PC-9 (cell line): ENCODE measurements around the gene FAM221B. TPM values are rescaled to one million over a fixed set of nuclear protein-coding genes. Genes with fewer than 3 reads are reported as not detected.

ENCODE experiments used
- BruUV-seq: library from RNA; stranded (reverse); fragments of 400-500 nt; replicated peaks from 2 replicates; lab custom pipeline; 2021; lab: Mats Ljungman, UMichigan
- CTCF ChIA-PET: fragments of 300-600 bp; sonication (Branson Sonifier 250); formaldehyde crosslinking; loops from one replicate; lab custom pipeline; 2022; ENCODE audit warnings: antibody characterized with exemption; lab: Charles Lee
- POLR2A ChIA-PET: fragments of 300-600 bp; sonication (Branson Sonifier 250); formaldehyde crosslinking; loops from one replicate; lab custom pipeline; 2022; ENCODE audit warnings: antibody characterized with exemption; ENCODE audit not compliant: unreplicated experiment; lab: Charles Lee
- DNase-seq, 2 experiments: peaks; one replicate each; pipeline versions ENCODE4 v3.0.0 to v3.0.0-alpha.2; 2015 to 2022; ENCODE audit warnings: mixed read lengths in 1 of 2
- H2AFZ ChIP-seq: fragments of 200-600 bp; sonication (generic); 2 replicates; pipeline ENCODE4 v1.8.1; 2017; ENCODE audit warnings: antibody characterized with exemption
- H3F3A ChIP-seq: fragments of 200-600 bp; sonication (generic); 2 replicates; pipeline ENCODE4 v1.8.1; 2017; ENCODE audit warnings: antibody characterized with exemption, mild to moderate bottlenecking, low read depth; ENCODE audit not compliant: insufficient read depth
- H3K27ac ChIP-seq: fragments of 200-600 bp; sonication (generic); 2 replicates; pipeline ENCODE4 v1.6.1; 2016; ENCODE audit warnings: mixed run types
- H3K27me3 ChIP-seq: fragments of 200-600 bp; sonication (generic); 2 replicates; pipeline ENCODE4 v1.6.1; 2016; ENCODE audit warnings: low read depth, mixed run types; ENCODE audit not compliant: insufficient read depth
- H3K36me3 ChIP-seq: fragments of 200-600 bp; sonication (generic); 2 replicates; pipeline ENCODE4 v1.6.1; 2016; ENCODE audit warnings: low read depth, mixed run types
- H3K4me1 ChIP-seq: fragments of 200-600 bp; sonication (generic); replicated peaks from 2 replicates; pipeline ENCODE4 v1.6.1; 2016; ENCODE audit warnings: mixed run types; ENCODE audit not compliant: insufficient read depth
- H3K4me2 ChIP-seq: fragments of 200-600 bp; sonication (generic); 2 replicates; pipeline ENCODE4 v1.6.1; 2017; ENCODE audit warnings: mixed run types
- H3K4me3 ChIP-seq: fragments of 200-600 bp; sonication (generic); 2 replicates; pipeline ENCODE4 v1.6.1; 2016; ENCODE audit warnings: mixed run types
- H3K79me2 ChIP-seq: fragments of 200-600 bp; sonication (generic); 2 replicates; pipeline ENCODE4 v1.6.1; 2017; ENCODE audit warnings: low read depth, mixed run types
- H3K9me2 ChIP-seq: fragments of 200-600 bp; sonication (generic); 2 replicates; pipeline ENCODE4 v1.8.1; 2017; ENCODE audit warnings: mild to moderate bottlenecking; ENCODE audit not compliant: insufficient read depth
- H3K9me3 ChIP-seq: fragments of 200-600 bp; sonication (generic); 2 replicates; pipeline ENCODE4 v1.8.1; 2016; ENCODE audit warnings: low read depth; ENCODE audit not compliant: insufficient read depth
- H4K20me1 ChIP-seq: fragments of 200-600 bp; sonication (generic); 2 replicates; pipeline ENCODE4 v1.8.1; 2017; ENCODE audit not compliant: insufficient read depth
- EZH2 ChIP-seq: fragments of 200-600 bp; sonication (generic); IDR thresholded peaks from 2 replicates; pipeline ENCODE4 v1.8.0; 2017; ENCODE audit warnings: antibody characterized with exemption, low read depth
- intact Hi-C: fragments of 100-400 bp; cut with micrococcal nuclease; formaldehyde crosslinking; loops from one replicate; pipeline ENCODE4 v1.10.0; 2022; ENCODE audit not compliant: unreplicated experiment
- total RNA-seq: library from RNA; stranded (reverse); gene quantifications from 2 replicates; pipeline ENCODE4 v1.2.3, GENCODE V29; 2021
- TF ChIP-seq, protein P1 (sequence below): fragments of 200-600 bp; sonication (generic); conservative IDR thresholded peaks from 2 replicates; pipeline ENCODE4 v1.6.1; 2017; ENCODE audit warnings: mixed run types, antibody characterized with exemption, mild to moderate bottlenecking, moderate library complexity

Gene FAM221B
- total RNA-seq, 1 experiment from 2014 or later, result not detected

- BruUV-seq, result no TSS peak
- POLR2A ChIA-PET, result no interaction called here
- CTCF ChIA-PET, result no interaction called here
These were observed 13.0 kb upstream of the FAM221B start for GRCh38 chr9:35841645-35841900.

DNA sequence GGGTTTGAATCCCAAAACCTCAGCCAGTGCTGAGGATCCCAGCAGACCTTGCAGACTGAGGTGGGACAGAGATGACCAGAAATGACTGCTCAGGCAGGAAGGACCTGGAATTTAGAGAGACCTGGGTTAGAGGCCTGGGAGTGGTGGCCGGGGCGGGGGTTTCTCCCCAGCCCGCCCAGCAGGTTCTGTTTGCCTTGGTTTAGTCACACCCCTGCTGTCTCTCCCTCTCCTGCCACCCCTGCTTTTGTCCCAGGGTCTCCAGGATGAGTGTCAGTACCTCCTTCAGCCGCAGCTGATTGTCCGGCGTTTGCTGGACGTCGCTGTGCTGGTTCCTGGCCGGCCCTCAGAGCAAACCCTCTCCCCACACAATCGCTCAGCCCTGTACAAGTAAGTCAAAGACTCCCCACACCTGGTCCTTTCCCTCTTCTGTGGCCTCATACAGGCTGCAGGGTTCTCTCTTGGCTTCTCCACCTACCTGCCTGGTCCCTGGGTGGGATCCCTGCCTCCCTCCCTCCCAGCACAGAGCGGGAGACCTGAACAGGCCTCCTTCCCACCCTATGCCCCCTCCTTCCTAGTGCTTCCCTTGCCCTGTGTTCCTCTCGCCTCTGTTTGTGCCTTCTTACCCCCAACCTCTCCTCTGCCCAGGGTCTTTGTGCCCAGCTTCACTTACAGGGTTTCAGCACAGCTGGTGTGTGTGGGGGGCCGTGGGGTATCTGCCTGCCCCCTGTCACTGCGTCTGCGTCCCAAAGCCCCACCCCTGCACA lies 12.5 kb upstream of the FAM221B start:
- H3K4me1 ChIP-seq, result peaks cover 18% of the 10 kb centered on the region
- H3K4me2 ChIP-seq, result no peak overlapping the region
- H3K9me2 ChIP-seq, result no peaks in the 10 kb centered on the region
- BruUV-seq, result no TSS peak
- H3F3A ChIP-seq, result peaks cover 6% of the 10 kb centered on the region
- no peak overlapping the region for H3K27ac ChIP-seq
- DNase-seq, result no peak
- POLR2A ChIA-PET, result no interaction called here
- H3K4me3 ChIP-seq, result no peak overlapping the region
- H2AFZ ChIP-seq, result no peak overlapping the region
- CTCF ChIA-PET, result no interaction called here
- no peak for TF ChIP-seq EZH2
- TF ChIP-seq, protein P1, sequence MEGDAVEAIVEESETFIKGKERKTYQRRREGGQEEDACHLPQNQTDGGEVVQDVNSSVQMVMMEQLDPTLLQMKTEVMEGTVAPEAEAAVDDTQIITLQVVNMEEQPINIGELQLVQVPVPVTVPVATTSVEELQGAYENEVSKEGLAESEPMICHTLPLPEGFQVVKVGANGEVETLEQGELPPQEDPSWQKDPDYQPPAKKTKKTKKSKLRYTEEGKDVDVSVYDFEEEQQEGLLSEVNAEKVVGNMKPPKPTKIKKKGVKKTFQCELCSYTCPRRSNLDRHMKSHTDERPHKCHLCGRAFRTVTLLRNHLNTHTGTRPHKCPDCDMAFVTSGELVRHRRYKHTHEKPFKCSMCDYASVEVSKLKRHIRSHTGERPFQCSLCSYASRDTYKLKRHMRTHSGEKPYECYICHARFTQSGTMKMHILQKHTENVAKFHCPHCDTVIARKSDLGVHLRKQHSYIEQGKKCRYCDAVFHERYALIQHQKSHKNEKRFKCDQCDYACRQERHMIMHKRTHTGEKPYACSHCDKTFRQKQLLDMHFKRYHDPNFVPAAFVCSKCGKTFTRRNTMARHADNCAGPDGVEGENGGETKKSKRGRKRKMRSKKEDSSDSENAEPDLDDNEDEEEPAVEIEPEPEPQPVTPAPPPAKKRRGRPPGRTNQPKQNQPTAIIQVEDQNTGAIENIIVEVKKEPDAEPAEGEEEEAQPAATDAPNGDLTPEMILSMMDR, result no peak
- no peaks in the 10 kb centered on the region for H3K79me2 ChIP-seq
- H4K20me1 ChIP-seq, result no peaks in the 10 kb centered on the region
- intact Hi-C loops, result no loop called here
- H3K27me3 ChIP-seq, result no peaks in the 10 kb centered on the region
- H3K36me3 ChIP-seq, result no peaks in the 10 kb centered on the region
- H3K9me3 ChIP-seq, result no peaks in the 10 kb centered on the region

More at GRCh38 chr9:35841645-35841900, 13.0 kb upstream of the FAM221B start:
- Histone ChIP-seq H3K27me3 (no peaks in the 10 kb centered on the region), H3K9me3 (no peaks in the 10 kb centered on the region), H3K4me3 (no peak overlapping the region), H2AFZ (no peak overlapping the region), H3K27ac (no peak overlapping the region), H3K4me1 (peaks cover 18% of the 10 kb centered on the region), H3F3A (peaks cover 6% of the 10 kb centered on the region), H3K36me3 (no peaks in the 10 kb centered on the region), H4K20me1 (no peaks in the 10 kb centered on the region), H3K79me2 (no peaks in the 10 kb centered on the region), H3K4me2 (no peak overlapping the region), H3K9me2 (no peaks in the 10 kb centered on the region)
- no peak for DNase-seq
- TF ChIP-seq, protein P1, result no peak
- no peak for TF ChIP-seq EZH2
- intact Hi-C loops, result no loop called here

- ChIA-PET POLR2A (no interaction called here), CTCF (no interaction called here)
- Histone ChIP-seq H3K4me1 (peaks cover 10% of the 10 kb centered on the region), H4K20me1 (no peaks in the 10 kb centered on the region), H3K79me2 (no peaks in the 10 kb centered on the region), H3K27me3 (no peaks in the 10 kb centered on the region), H3K4me3 (no peak overlapping the region), H3K4me2 (no peak overlapping the region), H3K36me3 (no peaks in the 10 kb centered on the region), H3K9me2 (no peaks in the 10 kb centered on the region), H3K9me3 (no peaks in the 10 kb centered on the region), H3F3A (no peaks in the 10 kb centered on the region), H2AFZ (no peak overlapping the region), H3K27ac (no peak overlapping the region)
- no peak for TF ChIP-seq EZH2
- TF ChIP-seq, protein P1, result no peak
- DNase-seq, result no peak
- intact Hi-C loops, result no loop called here
- no TSS peak for BruUV-seq
These were observed 11.4 kb upstream of the FAM221B start for GRCh38 chr9:35839926-35840325.
